Right lobe of liver (tissue), 6 donors: ENCODE results near the gene SLC22A6. TPM values are rescaled to one million over a fixed set of nuclear protein-coding genes. Genes with fewer than 3 reads are reported as not detected.

ENCODE experiments used
- ATAC-seq, 4 donors: fragments of 200-7000 bp; cut with Tn5 transposase; one replicate each; pipeline ENCODE4 v1.9.1; 2020; ENCODE audit warnings: mild to moderate bottlenecking in 4 of 4, moderate library complexity in 4 of 4
- DNase-seq, 3 donors: peaks; one replicate each; pipeline ENCODE4 v3.0.0-alpha.2; 2020
- H3K27ac ChIP-seq, 3 donors: fragments of 200-600 bp; one replicate each; pipeline ENCODE4 v1.8.0; 2022
- H3K27me3 ChIP-seq, 2 donors: fragments of 200-600 bp; one replicate each; pipeline ENCODE4 v1.8.0; 2022
- H3K36me3 ChIP-seq, 4 donors: fragments of 200-600 bp; sonication (generic) in 1 of 4; one replicate each; pipeline versions ENCODE4 v1.5.1 to v1.8.0; 2017 to 2022; ENCODE audit warnings: control low read depth in 1 of 4
- H3K4me1 ChIP-seq, 4 donors: fragments of 200-600 bp; sonication (generic) in 1 of 4; one replicate each; pipeline versions ENCODE4 v1.5.1 to v1.8.0; 2017 to 2022; ENCODE audit warnings: control low read depth in 1 of 4
- H3K4me3 ChIP-seq, 3 donors: fragments of 200-600 bp; one replicate each; pipeline ENCODE4 v1.8.0; 2022
- H3K9me3 ChIP-seq, 4 donors: fragments of 200-600 bp; sonication (generic) in 1 of 4; one replicate each; pipeline versions ENCODE4 v1.5.1 to v1.8.0; 2017 to 2022; ENCODE audit warnings: control low read depth in 1 of 4
- CTCF ChIP-seq, 4 donors: fragments of 200-600 bp in 3 of 4; fragments of 450-650 bp in 1 of 4; IDR thresholded peaks; one replicate each; pipeline versions ENCODE4 v1.5.1 to v1.8.0; 2016 to 2022; ENCODE audit warnings: antibody characterized with exemption in 4 of 4, mild to moderate bottlenecking in 2 of 4
- POLR2A ChIP-seq: fragments of 450-650 bp; IDR thresholded peaks from one replicate; pipeline ENCODE4 v1.6.1; 2017; ENCODE audit warnings: antibody characterized with exemption, mild to moderate bottlenecking
- WGBS: methylation state at CpG from one replicate; pipeline ENCODE4 v1.1.6; 2018; ENCODE audit warnings: low coverage, low lambda C conversion rate; ENCODE audit not compliant: insufficient coverage; ENCODE audit errors: missing lambda C conversion rate; 5-methylcytosine and 5-hydroxymethylcytosine counted together
- intact Hi-C, 2 donors: fragments of 100-400 bp; cut with DNase I; formaldehyde crosslinking; loops; one replicate each; pipeline versions ENCODE4 v1.11.2 to v1.14.1; 2022
- long read RNA-seq: library from polyadenylated mRNA; unstranded; transcript quantifications from one replicate; pipeline ENCODE4 v2.0.0, GENCODE V29; 2019
- total RNA-seq, 6 experiments: library from RNA; depleted of rRNA in 2 of 6; stranded (reverse); fragments of >200 nt in 2 of 6; fragmentation: NEBNext Ultra II Directional in 3 of 6; extraction: Animal tissue kit (Norgen Biotek cat#: 25700) in 3 of 6; gene quantifications; one replicate each; pipeline versions ENCODE4 v1.1.0 to v1.2.4, GENCODE V29; 2016 to 2023
- donor health status: DM: no; HTN: yes; CAD: no.
- donor health status: DM: no; HTN: no; CAD: no.
- donor health status: DM: no; HTN: no; CAD: no.
- donor health status: DM: no; HTN: yes; CAD: no.
- donor health status: DM: no; HTN: yes; CAD: no.

The SLC22A6 gene
- not detected for total RNA-seq
- long read RNA-seq: 0 reads

- Histone ChIP-seq H3K36me3 (no peaks in the 10 kb centered on the region), H3K9me3 (no peaks in the 10 kb centered on the region), H3K4me1 (no peaks in the 10 kb centered on the region), H3K27me3 (no peaks in the 10 kb centered on the region), H3K27ac (no peak within 1 kb of the TSS), H3K4me3 (no peak within 1 kb of the TSS)
- TF ChIP-seq POLR2A (no peak), CTCF (IDR thresholded peaks at IDR 0.05) (no peak)
- WGBS: 83% methylated on average over 4 of the region's 14 CpGs
- DNase-seq (no peak), ATAC-seq (no peak)
- intact Hi-C loops: no loop called here
Measured at GRCh38 chr11:62984451-62984991, at the start of gene SLC22A6. SLC22A6 (minus strand) TSS chr11:62984967; CDS start chr11:62984690, 277 bp downstream.

- Histone ChIP-seq H3K36me3 (no peaks in the 10 kb centered on the region), H3K9me3 (no peaks in the 10 kb centered on the region), H3K4me3 (no peak overlapping the region), H3K27me3 (no peaks in the 10 kb centered on the region), H3K27ac (no peak overlapping the region), H3K4me1 (no peaks in the 10 kb centered on the region)
- TF ChIP-seq POLR2A (no peak), CTCF (IDR thresholded peaks at IDR 0.05) (no peak)
- ATAC-seq (no peak), DNase-seq (no peak)
- 93% methylated on average over 4 of the region's 4 CpGs for WGBS
- intact Hi-C loops: no loop called here
Measured at GRCh38 chr11:63032457-63032856, 47.7 kb upstream of the SLC22A6 start.

GRCh38 chr11:63023841-63024648 lies 39.3 kb upstream of the SLC22A6 start:
- intact Hi-C loops: loop anchor here in 1 of 2 donors (2.0 kb wide), 1 partner anchor 117 kb away; no protein-coding TSS in a partner anchor
- Histone ChIP-seq H3K9me3 (no peaks in the 10 kb centered on the region), H3K36me3 (no peaks in the 10 kb centered on the region), H3K4me1 (no peaks in the 10 kb centered on the region), H3K27ac (no peak overlapping the region), H3K4me3 (no peak overlapping the region), H3K27me3 (no peaks in the 10 kb centered on the region)
- DNase-seq: peak; percentile 84
- 1% methylated on average over 12 of the region's 19 CpGs for WGBS
- peak; percentile 96 to 100 (median 98) for ATAC-seq
- TF ChIP-seq POLR2A (no peak), CTCF (IDR thresholded peaks at IDR 0.05) (peak; percentile 99 to 100 (median 99))

GRCh38 chr11:63023222-63023814 lies 38.6 kb upstream of the SLC22A6 start:
- intact Hi-C loops: loop anchor here in 1 of 2 donors (2.0 kb wide), 1 partner anchor 117 kb away; no protein-coding TSS in a partner anchor
- 56% methylated on average over 5 of the region's 11 CpGs for WGBS
- DNase-seq (no peak), ATAC-seq (no peak)
- no peak overlapping the region for H3K4me3 ChIP-seq
- H3K27ac ChIP-seq: no peak overlapping the region
- H3K9me3 ChIP-seq: no peaks in the 10 kb centered on the region
- H3K27me3 ChIP-seq: no peaks in the 10 kb centered on the region
- no peaks in the 10 kb centered on the region for H3K36me3 ChIP-seq
- no peaks in the 10 kb centered on the region for H3K4me1 ChIP-seq
- TF ChIP-seq CTCF (IDR thresholded peaks at IDR 0.05) (no peak), POLR2A (no peak)
